Stimulated activated naive CD4-positive, alpha-beta T cell treated with Interleukin-2 at 50 U/mL for 16 hours (primary cell): ENCODE results near the gene RPS6KA2.
"Not testable (repeated sequence)": the region's sequence is repeated elsewhere in the genome, so short reads cannot be mapped to it uniquely, and the experiment has no call there.

ENCODE experiments used
- DNase-seq: peaks from one replicate; lab custom pipeline; 2025; lab: John Stamatoyannopoulos, UW

Gene RPS6KA2

DNA sequence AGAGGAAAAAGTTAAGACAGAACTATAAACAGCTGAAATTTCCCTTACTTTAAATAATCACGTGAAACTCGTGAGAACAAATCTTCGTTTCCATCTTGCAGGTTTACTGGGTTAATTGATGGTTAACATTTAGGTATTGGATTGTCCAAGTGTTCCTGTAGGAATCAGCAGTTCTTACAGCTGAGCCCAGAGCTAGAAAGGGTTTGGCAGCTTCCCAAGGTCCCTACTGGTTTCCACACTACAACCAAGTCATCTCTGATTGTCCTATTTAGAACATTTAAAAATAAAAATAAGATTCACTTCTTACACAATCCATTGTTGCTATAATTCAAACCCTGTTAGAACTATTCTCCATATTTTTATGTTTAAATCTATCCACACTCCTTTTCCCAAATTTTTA is 260.1 kb downstream of the RPS6KA2 start:
- DNase-seq, result no peak

DNA sequence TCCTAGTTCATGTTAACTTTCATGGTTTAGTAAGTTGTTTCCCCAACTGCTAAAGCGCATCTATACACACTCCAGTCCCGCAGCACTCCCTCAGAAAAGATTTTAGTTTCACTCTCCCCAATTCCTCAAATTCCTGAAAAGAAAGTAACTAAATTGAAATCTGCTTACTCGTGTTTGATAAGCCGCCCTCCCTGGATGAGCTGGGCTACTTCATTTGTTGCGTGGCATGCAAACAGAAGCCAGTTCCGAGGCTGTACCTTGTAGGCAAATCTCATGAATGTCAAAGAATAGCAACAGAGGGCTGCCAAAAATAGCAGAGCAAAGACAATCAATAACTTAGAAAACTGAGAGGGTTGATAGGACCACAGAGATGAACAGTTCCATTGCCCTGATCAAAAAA is 261.2 kb downstream of the RPS6KA2 start:
- DNase-seq, result no peak

DNA sequence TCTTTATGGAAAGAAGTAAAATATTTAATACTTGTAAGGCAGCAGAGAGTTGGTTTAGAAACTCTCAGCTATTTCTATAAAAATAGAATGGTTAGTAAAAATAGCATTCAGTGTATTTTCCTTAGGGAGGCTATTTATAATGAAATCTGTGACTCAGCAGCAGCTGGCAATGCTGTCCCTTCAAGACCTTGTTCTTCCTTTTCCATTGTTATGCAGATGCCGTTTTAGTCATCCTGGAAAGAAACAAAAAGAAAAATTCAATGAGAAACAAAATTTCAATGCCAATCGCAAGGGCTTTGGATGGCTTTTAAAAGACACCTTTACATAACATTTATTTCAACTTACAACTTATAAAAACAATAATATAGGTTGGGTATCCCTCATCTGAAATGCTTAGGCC is 261.8 kb downstream of the RPS6KA2 start:
- DNase-seq, result no peak

DNA sequence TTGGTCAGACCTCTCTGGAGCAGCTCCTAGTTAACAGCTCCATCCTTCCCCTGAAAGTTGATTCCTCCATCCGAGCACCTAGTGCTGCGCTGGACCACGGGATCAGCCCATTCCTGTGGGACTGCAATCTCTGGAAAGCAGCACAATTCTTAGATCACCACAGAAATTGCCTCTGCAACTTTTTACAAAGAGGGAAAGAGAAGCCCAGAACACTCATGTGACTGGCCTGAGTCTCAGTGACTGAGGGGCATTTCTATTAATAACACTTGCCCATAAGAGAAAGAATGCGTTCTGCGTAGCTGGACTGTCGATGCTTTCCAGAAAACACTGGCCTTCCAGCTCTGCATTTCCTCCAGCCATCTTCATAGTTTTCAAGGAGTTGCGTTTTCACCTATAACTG is 262.6 kb downstream of the RPS6KA2 start:
- no peak for DNase-seq

- not testable (repeated sequence) for DNase-seq
These were observed 264.6 kb downstream of the RPS6KA2 start for GRCh38 chr6:166362427-166362826.

GRCh38 chr6:166361077-166361429 is 266.0 kb downstream of the RPS6KA2 start:
- no peak for DNase-seq

- no peak for DNase-seq
These were observed 266.6 kb downstream of the RPS6KA2 start for GRCh38 chr6:166360243-166361076.
